Measurements from ENCODE around the gene E2F3.

E2F3 gene

GRCh38 chr6:20444786-20445271, 43.1 kb downstream of the E2F3 start:
- peaks cover 31% of the 10 kb centered on the region for H3K36me3 ChIP-seq (ENCODE audit: insufficient read depth, insufficient read length, low read length)
- no peaks in the 10 kb centered on the region for H3K4me1 ChIP-seq (ENCODE audit: insufficient read depth, insufficient read length)
- no peak for DNase-seq (ENCODE audit: low read depth, low spot score)
- no peaks in the 10 kb centered on the region for H3K9me3 ChIP-seq (ENCODE audit: insufficient read depth, low read length)
- no peak for TF ChIP-seq SUZ12 (IDR thresholded peaks at IDR 0.05; ENCODE audit: extremely low read depth, insufficient read depth, insufficient read length)
- TF ChIP-seq ZNF274 (IDR thresholded peaks at IDR 0.05; ENCODE audit: low read depth, low read length), result no peak
- no peak for TF ChIP-seq YY1 (IDR thresholded peaks at IDR 0.05; ENCODE audit: insufficient read depth, insufficient read length)
- no peak overlapping the region for H3K4me3 ChIP-seq (ENCODE audit: insufficient read length, low read depth)
- no peak overlapping the region for H3K9ac ChIP-seq (ENCODE audit: insufficient read length, low read depth)
- no peaks in the 10 kb centered on the region for H3K27me3 ChIP-seq (ENCODE audit: insufficient read depth, insufficient read length)

- peaks cover 16% of the 10 kb centered on the region for H3K36me3 ChIP-seq (ENCODE audit: insufficient read depth, insufficient read length, low read length)
- no peak overlapping the region for H3K9ac ChIP-seq (ENCODE audit: insufficient read length, low read depth)
- H3K9me3 ChIP-seq (ENCODE audit: insufficient read depth, low read length), result no peaks in the 10 kb centered on the region
- no peaks in the 10 kb centered on the region for H3K27me3 ChIP-seq (ENCODE audit: insufficient read depth, insufficient read length)
- TF ChIP-seq SUZ12 (IDR thresholded peaks at IDR 0.05; ENCODE audit: extremely low read depth, insufficient read depth, insufficient read length) (no peak), ZNF274 (IDR thresholded peaks at IDR 0.05; ENCODE audit: low read depth, low read length) (no peak), YY1 (IDR thresholded peaks at IDR 0.05; ENCODE audit: insufficient read depth, insufficient read length) (no peak)
- H3K4me3 ChIP-seq (ENCODE audit: insufficient read length, low read depth), result no peak overlapping the region
- DNase-seq (ENCODE audit: low read depth, low spot score), result no peak
- no peaks in the 10 kb centered on the region for H3K4me1 ChIP-seq (ENCODE audit: insufficient read depth, insufficient read length)
These were observed 45.5 kb downstream of the E2F3 start for GRCh38 chr6:20447157-20447556.

- H3K36me3 ChIP-seq (ENCODE audit: insufficient read depth, insufficient read length, low read length), result peaks cover 16% of the 10 kb centered on the region
- no peaks in the 10 kb centered on the region for H3K9me3 ChIP-seq (ENCODE audit: insufficient read depth, low read length)
- no peak overlapping the region for H3K9ac ChIP-seq (ENCODE audit: insufficient read length, low read depth)
- TF ChIP-seq SUZ12 (IDR thresholded peaks at IDR 0.05; ENCODE audit: extremely low read depth, insufficient read depth, insufficient read length), result no peak
- TF ChIP-seq YY1 (IDR thresholded peaks at IDR 0.05; ENCODE audit: insufficient read depth, insufficient read length), result no peak
- TF ChIP-seq ZNF274 (IDR thresholded peaks at IDR 0.05; ENCODE audit: low read depth, low read length), result no peak
- H3K4me3 ChIP-seq (ENCODE audit: insufficient read length, low read depth), result no peak overlapping the region
- H3K27me3 ChIP-seq (ENCODE audit: insufficient read depth, insufficient read length), result no peaks in the 10 kb centered on the region
- no peak for DNase-seq (ENCODE audit: low read depth, low spot score)
- H3K4me1 ChIP-seq (ENCODE audit: insufficient read depth, insufficient read length), result no peaks in the 10 kb centered on the region
These were observed 46.0 kb downstream of the E2F3 start for GRCh38 chr6:20447581-20448132.

GRCh38 chr6:20448828-20449227, 47.1 kb downstream of the E2F3 start:
- DNase-seq (ENCODE audit: low read depth, low spot score), result no peak
- no peak overlapping the region for H3K9ac ChIP-seq (ENCODE audit: insufficient read length, low read depth)

GRCh38 chr6:20454204-20454824, 52.6 kb downstream of the E2F3 start:
- H3K9ac ChIP-seq (ENCODE audit: insufficient read length, low read depth), result no peak overlapping the region
- H3K4me3 ChIP-seq (ENCODE audit: insufficient read length, low read depth), result no peak overlapping the region
- H3K27me3 ChIP-seq (ENCODE audit: insufficient read depth, insufficient read length), result no peaks in the 10 kb centered on the region
- H3K36me3 ChIP-seq (ENCODE audit: insufficient read depth, insufficient read length, low read length), result peaks cover 8% of the 10 kb centered on the region
- no peaks in the 10 kb centered on the region for H3K9me3 ChIP-seq (ENCODE audit: insufficient read depth, low read length)
- DNase-seq (ENCODE audit: low read depth, low spot score), result no peak
- TF ChIP-seq YY1 (IDR thresholded peaks at IDR 0.05; ENCODE audit: insufficient read depth, insufficient read length) (no peak), SUZ12 (IDR thresholded peaks at IDR 0.05; ENCODE audit: extremely low read depth, insufficient read depth, insufficient read length) (no peak), ZNF274 (IDR thresholded peaks at IDR 0.05; ENCODE audit: low read depth, low read length) (no peak)
- H3K4me1 ChIP-seq (ENCODE audit: insufficient read depth, insufficient read length), result no peaks in the 10 kb centered on the region

More at GRCh38 chr6:20448828-20449227, 47.1 kb downstream of the E2F3 start:
- no peaks in the 10 kb centered on the region for H3K27me3 ChIP-seq (ENCODE audit: insufficient read depth, insufficient read length)
- TF ChIP-seq ZNF274 (IDR thresholded peaks at IDR 0.05; ENCODE audit: low read depth, low read length) (no peak), SUZ12 (IDR thresholded peaks at IDR 0.05; ENCODE audit: extremely low read depth, insufficient read depth, insufficient read length) (no peak)
- H3K36me3 ChIP-seq (ENCODE audit: insufficient read depth, insufficient read length, low read length), result peaks cover 16% of the 10 kb centered on the region
- no peak overlapping the region for H3K4me3 ChIP-seq (ENCODE audit: insufficient read length, low read depth)
- no peaks in the 10 kb centered on the region for H3K9me3 ChIP-seq (ENCODE audit: insufficient read depth, low read length)
- H3K4me1 ChIP-seq (ENCODE audit: insufficient read depth, insufficient read length), result no peaks in the 10 kb centered on the region

- H3K4me1 ChIP-seq (ENCODE audit: insufficient read depth, insufficient read length), result no peaks in the 10 kb centered on the region
- no peak overlapping the region for H3K4me3 ChIP-seq (ENCODE audit: insufficient read length, low read depth)
- no peaks in the 10 kb centered on the region for H3K9me3 ChIP-seq (ENCODE audit: insufficient read depth, low read length)
- no peak overlapping the region for H3K9ac ChIP-seq (ENCODE audit: insufficient read length, low read depth)
- no peaks in the 10 kb centered on the region for H3K27me3 ChIP-seq (ENCODE audit: insufficient read depth, insufficient read length)
- H3K36me3 ChIP-seq (ENCODE audit: insufficient read depth, insufficient read length, low read length), result peaks cover 14% of the 10 kb centered on the region
- no peak for DNase-seq (ENCODE audit: low read depth, low spot score)
- no peak for TF ChIP-seq ZNF274 (IDR thresholded peaks at IDR 0.05; ENCODE audit: low read depth, low read length)
- TF ChIP-seq YY1 (IDR thresholded peaks at IDR 0.05; ENCODE audit: insufficient read depth, insufficient read length), result no peak
These were observed 53.7 kb downstream of the E2F3 start for GRCh38 chr6:20455251-20455940.
